ENCODE results near the gene FKTN. TPM values are rescaled to one million over a fixed set of nuclear protein-coding genes. Genes with fewer than 3 reads are reported as not detected.

Gene FKTN
- total RNA-seq, 2 donors from 2014 or later = 0.52 to 14.3 TPM

Other genes starting within 250 kb of the FKTN start
- 1 to 10 TPM in 1 of 2 donors, under 1 TPM in 1; 0.61 to 3.9 TPM for gene FSD1L, start 110.1 kb upstream of the FKTN start, total RNA-seq
- gene TAL2, start 104.3 kb downstream of the FKTN start, total RNA-seq = under 1 TPM in 1 of 2 donors, not detected in 1; 0.54 TPM
- 10 to 100 TPM; 16.7 to 27.5 TPM for gene TMEM38B, start 136.4 kb downstream of the FKTN start, total RNA-seq